Forelimb muscle (tissue), 1 donor: ENCODE data around the gene CHAF1B. TPM values are rescaled to one million over a fixed set of nuclear protein-coding genes. Genes with fewer than 3 reads are reported as not detected.
A peak's percentile ranks its signal among the peaks of the same experiment; 100 is the strongest.
"Not testable (repeated sequence)": the region's sequence is repeated elsewhere in the genome, so short reads cannot be mapped to it uniquely, and the experiment has no call there.

Source experiments
- DNase-seq: peaks from one replicate; pipeline ENCODE4 v3.0.0-alpha.2; 2013; ENCODE audit warnings: low read depth
- polyA plus RNA-seq: library from polyadenylated mRNA; unstranded; fragments of 120-200 nt; gene quantifications from one replicate; pipeline ENCODE4 v1.2.1, GENCODE V29; 2013; ENCODE audit not compliant: insufficient read length

The CHAF1B gene
- polyA plus RNA-seq, result 3.5 TPM

DNA sequence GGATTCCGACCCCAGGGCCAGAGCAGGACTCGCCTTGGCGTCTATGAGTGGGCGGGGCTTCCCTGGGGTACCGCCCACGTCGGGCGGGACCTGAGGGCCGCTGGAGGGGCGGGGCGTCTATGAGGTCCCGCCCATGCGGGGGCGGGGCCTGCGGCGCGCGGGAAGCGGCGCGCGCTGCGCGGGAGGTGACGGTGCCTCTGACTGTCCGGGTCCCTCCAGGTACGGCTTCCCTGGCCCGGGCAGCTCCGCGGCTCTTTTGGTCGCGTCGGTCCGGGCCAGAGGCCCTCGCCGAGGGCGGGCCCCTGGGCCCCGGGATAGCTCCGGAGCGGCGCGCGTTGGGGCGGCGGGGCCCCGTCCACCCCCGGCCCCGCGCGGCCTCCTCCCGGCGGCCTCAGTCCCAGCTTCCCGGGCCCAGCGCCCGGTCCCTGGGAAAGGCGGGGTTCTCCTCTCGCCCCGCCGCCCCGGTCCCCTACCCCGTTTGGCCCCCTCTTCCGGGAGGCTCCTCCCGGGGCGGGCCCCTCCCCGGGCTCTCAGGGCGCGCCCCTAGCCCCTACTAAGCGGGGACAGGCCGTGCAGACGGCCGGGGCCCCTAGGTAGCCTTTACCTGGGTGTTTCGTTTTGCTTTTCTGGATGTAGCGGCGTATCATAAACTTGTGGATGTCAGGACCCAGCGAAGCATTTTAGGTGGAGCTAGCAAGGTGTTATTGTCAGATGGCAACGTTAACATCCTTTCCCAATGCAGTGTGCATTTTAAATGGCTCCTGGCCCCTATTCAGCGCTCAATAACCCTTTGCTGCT is at the start of gene CHAF1B:
CHAF1B (plus strand) TSS at position 160 of the 798 bp plus-strand sequence. CDS start 745 bp downstream, outside the sequence.
- peak; percentile 24 for DNase-seq

DNA sequence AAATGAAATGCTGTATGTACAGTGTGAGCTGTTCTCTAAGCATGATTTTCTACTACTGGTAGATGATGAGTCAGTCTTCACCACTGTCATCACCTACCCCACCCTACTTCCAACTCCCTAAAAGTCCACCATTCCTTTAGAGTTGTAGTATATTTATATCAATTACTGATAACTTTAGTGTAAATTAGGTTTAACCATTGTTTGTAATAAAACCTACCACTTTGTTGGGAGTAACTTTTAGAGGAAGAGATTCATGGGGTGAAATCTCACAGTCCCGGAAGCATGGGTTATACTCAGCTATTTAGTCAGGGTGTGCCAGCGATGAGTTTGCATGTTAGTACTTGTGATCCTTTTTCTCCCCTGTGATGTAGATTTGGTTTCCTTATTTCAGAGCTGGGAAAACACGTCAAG is 48.1 kb upstream of the CHAF1B start:
- no peak for DNase-seq

DNA sequence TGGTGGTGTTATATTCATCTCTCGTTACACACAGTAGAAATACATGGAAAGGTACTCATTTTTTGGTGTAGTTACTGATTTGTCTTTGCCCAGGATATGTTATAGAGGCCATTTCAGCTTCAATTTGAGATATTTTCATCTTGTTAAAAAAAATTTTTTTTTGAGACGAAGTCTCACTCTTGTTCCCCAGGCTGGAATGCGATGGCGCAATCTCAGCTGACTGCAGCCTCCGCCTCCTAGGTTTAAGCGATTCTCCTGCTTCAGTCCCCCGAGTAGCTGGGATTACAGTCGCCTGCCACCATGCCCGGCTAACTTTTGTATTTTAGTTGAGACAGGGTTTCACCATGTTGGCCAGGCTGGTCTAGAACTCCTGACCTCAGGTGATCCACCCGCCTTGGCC is 46.2 kb upstream of the CHAF1B start:
- DNase-seq, result no peak

DNA sequence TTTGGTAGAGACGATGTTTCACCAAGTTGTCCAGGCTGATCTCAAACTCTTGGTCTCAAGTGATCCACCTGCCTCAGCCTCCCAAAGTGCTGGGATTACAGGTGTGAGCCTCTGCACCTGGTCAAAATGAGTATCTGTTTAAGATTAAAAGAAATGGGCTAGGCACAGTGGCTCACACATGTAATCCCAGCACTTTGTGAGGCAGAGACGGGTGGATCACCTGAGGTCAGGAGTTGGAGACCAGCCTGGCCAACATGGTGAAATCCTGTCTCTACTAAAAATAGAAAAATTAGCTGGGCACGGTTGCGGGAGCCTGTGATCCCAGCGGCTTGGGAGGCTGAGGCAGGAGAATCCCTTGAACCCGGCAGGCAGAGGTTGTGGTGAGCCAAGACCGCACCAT is 42.6 kb upstream of the CHAF1B start:
- not testable (repeated sequence) for DNase-seq

DNA sequence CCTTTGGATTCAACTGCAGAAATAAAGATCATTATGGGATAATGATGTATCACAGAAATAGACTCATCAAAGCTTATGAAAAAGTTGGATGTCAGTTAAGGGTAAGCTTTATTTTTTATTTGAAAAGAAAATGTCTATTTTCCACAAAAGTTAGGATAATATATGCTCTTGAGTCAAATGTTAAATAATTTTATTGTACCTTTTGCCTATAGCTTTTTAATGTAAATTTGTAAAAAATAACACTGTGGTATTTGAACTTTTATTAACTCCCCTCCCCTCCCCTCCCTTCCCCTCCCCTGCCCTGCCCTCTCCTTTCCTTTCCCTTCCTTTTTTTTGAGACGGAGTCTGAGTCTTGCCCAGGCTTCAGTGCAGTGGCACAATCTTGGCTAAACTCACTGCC is 40.3 kb upstream of the CHAF1B start:
- no peak for DNase-seq

DNA sequence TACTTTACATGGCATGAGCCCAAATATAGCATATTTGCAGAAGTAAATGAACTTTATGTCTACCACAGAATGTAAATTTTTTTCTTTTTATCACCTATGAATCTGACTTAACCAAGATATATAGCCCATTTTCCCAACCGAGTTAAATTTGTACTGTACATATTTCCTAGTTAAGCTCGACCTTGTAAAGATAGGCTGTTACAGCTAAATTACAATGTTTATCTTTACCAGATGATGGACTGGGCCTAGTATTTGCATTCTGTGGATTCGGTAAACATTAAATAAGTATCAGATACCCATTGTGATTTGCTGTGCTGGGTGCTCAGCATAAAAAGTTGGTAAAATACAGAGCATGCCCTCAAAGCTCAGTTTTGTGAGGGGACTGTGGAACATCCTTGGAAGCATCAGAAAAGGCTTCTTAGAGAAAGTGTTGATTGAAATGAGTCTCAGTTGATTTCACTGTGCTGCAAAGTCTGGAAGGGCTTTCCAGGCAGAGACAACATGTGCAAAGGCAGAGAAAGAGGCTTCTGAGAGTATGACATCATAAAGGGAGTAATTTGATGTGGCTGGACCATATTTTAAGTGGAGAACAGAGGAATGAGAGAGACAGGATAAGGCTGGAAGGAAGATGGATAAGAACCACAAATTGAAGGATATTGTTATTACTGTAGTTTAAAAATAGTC is 37.8 kb upstream of the CHAF1B start:
- no peak for DNase-seq

DNA sequence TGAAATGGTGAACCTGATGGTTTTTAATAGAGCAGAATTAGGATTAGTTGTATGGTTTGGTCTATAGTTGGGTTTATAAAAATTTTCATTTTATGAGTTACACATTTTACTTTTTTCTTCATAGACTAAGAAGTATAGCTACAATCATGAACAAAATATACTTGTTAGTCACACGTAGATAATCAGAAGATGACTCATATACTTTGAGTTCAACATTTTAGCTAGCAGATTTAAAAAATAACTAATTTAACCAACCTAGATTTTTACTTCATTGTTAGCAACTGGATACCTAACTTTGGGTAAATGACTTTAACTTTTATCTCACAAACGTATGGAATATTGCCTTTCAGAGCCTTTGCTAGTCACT is 37.2 kb upstream of the CHAF1B start:
- DNase-seq, result no peak

DNA sequence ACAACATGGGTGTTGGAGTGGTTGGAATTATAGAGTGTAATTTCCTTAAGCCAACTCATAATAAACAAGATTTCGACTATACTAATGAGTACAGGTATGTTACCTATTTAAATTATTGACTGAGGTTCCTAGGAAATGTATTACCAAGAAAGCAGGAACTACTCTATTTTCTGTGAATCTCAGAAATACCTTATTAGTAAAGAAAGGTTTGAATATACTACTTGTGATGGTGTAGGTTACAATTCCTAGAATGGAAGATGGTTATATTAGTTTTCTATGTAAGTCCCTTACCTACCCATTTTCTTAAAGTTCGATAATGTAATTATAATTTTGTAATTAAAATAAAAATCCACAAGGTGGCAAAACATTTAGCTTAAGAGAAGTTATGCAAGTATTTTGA is 35.9 kb upstream of the CHAF1B start:
- DNase-seq, result no peak

DNA sequence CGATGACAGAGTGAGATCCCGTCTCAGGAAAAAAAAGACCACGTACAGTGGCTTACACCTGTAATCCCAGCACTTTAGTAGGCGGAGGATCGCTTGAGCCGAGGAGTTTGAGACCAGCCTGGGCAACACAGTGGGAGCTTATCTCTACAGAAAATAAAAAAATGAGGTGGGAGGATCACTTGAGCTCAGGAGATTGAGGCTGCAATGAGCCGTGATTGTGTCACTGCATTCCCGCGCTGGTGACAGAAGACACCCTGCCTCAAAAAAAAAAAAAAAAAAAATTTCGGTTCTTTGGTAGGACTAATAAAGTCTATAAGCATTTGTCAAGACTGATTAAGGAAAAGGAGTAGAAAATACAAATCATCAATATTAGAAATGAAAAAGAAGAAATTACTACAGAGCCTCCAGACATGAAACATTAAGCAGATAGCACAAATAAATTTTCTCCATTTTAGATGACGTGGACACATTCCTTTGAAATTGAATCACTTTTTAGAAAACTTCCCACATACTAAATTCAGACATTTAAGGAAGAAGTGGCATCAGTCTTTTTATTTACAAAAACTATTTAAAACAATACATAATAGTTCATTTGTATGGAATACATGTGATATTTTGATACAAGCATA is 34.8 kb upstream of the CHAF1B start:
- no peak for DNase-seq

DNA sequence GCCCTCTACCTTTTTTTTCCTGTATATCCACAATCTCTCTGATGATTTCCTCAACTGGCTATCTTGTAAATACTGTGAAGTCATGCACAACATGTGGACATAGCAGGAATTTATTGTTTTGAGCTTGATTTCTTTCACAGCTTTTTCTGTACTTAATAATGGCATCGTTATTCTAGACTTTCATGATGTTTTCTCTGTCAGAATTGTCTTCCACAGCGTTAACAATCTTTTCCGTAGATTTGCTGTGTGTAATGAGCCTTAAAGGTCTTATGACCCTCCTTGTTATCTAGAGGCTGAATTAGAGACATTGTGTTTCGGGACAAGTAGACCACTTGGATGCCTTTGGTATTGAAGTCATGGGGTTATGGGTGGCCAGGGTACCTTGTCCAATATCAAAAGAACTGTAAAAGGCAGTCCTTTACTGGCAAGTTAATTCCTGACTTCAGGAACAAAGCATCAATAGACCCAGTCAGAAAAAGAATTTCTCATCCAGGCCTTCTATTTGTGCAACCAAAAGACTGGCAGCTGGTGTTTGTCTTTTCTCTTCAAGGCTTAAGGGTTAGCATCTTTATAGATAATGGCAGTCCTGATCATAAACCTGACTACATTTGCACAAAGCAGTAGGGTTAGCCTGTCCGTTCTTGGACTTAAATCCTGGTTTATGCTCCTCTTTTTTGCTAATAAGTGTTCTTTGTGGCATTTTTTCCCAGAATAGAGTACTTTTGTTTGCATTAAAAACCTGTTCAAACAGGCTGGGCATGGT is 30.1 kb upstream of the CHAF1B start:
- DNase-seq, result no peak

DNA sequence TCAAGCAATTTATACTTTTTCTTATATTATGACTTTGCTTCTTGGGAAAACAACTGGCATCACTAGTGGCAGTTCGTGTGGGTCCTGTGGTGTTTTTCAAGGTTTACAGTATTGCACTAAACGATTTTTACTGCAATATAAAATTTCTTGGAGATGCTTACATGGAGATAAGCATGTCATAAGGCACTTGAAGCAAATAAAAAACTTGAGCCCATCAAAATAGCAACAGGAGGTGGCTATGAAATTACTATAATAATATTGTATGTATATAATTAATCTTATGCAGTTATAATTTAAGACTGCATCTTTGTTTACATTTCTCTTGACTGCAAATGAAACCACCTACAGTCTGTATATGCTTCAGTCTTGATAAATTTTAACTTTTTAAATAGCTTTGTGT is 29.3 kb upstream of the CHAF1B start:
- DNase-seq, result no peak

DNA sequence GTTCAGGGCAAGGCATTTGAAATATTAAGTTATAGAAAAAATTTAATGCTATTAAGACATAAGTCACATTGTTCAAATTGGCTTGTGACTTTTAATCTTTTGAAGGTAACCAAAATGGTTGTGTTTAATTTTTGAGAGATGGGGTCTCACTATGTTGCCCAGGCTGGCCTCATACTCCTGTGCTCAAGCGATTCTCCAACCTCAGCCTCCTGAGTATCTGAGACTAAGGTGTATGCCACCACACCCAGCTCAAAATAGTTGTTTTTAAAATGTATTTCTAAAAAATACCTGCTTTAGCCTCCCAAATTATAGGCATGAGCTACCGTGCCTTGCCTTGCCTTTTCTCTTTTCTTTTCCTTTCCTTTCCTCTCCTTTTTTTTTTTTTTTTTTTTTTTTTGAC is 26.0 kb upstream of the CHAF1B start:
- DNase-seq, result no peak

DNA sequence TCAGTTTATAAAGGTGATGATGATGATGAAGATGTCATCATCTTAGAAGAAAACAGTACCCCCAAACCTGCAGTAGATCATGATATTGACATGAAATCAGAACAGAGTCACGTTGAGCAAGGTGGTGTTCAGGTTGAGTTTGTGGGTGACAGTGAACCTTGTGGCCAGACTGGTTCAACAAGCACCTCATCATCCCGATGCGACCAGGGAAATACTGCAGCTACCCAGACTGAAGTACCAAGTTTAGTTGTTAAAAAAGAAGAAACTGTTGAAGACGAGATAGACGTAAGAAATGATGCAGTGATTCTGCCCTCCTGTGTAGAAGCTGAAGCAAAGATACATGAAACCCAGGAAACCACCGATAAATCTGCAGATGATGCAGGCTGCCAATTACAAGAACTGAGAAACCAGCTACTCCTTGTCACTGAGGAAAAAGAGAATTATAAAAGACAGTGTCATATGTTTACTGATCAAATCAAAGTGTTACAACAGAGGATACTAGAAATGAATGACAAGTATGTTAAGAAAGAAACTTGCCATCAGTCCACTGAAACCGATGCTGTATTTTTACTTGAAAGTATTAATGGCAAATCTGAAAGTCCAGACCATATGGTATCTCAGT is 16.0 kb upstream of the CHAF1B start:
- no peak for DNase-seq

DNA sequence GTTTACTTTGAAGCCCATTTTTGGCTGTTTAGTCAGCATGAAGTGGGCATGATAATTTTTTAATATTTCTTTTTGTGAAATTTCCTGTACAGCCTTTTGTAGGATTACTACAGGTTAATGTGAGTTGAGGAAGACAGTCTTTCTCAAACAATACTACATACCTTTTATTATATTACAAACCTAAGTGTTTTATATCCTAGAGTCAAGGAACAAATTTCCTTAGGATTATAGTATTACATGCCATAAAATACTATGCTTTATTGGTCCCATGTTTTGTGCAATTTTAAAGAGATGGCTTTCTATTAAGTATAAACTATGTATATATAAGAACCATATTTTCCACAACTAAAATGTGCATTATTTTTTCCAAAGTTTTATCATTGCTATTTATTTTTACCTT is 9.2 kb upstream of the CHAF1B start:
- no peak for DNase-seq

DNA sequence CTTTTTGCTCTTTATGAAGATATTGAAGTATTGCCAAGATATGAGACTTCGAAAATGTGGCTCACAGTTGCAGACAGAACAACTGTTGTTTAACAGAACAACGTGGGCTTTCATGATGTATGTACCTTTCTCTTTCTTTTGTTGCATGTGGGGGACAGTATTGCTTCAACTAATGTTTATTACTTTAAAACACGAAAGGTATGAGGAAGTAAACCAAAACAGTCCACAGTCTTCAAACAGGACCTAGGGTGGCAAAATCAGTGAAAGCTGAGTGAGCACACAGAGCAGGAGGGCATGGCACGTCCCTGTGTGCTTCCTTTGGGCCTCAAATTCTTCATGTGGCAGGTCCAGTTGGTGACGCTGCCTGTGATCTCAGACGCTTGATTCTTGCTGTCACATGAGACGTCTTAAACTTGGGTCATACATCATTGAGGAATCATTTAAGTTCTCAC is 7.8 kb upstream of the CHAF1B start:
- no peak for DNase-seq

DNA sequence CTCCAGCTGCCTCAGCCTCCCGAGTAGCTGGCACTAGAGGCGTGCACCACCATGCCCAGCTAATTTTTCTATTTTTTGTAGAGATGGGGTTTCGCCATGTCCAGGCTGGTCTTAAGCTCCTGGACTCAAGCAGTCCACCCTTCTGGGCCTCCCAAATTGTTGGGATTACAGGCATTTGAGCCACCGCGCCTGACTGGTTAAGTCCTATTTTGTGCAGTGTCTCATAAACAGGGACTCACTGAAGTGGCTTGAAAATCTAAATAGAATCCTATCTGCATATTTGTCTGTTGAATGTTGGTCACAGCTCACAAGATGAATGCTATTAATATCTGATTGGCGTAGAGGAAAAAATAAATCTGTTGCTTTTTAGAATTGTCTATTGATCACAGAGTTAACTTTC is 5.9 kb upstream of the CHAF1B start:
- DNase-seq, result no peak

DNA sequence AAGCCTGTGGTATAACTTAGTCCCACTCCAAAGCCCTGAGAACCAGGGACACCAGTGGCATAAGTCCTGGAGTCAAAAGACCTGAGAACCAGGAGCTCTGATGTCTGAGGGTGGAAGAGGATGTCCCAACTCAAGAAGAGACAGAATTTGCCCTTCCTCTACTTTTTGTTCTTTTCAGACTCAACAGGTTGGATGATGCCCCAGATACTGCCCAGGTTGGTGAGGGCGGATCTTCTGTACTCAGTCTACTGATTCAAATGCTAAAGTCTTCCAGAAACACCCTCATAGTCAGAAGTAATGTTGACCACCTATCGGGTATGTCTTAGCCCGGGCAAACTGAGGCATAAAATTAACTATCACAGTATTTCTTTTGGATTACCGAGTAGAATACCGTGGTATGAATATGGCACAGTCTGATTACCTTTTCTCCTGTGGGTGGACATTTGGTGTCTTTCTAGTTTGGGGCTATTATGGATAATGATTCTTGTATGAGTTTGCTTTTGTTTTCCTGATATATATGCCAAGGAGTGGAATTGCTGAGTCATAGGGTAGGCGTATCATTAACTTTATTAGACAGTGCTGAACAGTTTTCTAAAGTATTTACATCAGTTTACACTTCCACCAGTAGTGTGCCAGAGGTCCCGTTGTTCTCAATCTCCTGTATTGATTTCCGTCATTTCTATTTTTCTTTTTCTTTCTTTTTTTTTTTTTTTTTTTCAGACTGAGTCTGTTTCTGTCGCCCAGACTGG is 3.2 kb upstream of the CHAF1B start:
- DNase-seq, result no peak

DNA sequence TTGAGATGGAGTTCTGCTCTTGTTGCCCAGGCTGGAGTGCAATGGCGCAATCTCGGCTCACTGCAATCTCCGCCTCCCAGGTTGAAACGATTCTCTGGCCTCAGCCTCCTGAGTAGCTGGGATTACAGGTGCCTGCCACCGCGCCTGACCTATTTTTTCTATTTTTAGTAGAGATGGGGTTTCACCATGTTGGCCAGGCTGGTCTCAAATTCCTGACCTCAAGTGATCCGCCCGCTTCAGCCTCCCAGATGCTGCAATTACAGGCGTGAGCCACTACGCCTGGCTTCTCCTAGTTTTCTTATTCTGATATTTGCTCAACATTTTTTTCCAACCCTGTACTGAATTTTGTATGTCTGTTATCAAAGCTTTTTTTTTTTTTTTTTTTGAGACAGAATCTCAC is 2.5 kb upstream of the CHAF1B start:
- DNase-seq, result not testable (repeated sequence)

DNA sequence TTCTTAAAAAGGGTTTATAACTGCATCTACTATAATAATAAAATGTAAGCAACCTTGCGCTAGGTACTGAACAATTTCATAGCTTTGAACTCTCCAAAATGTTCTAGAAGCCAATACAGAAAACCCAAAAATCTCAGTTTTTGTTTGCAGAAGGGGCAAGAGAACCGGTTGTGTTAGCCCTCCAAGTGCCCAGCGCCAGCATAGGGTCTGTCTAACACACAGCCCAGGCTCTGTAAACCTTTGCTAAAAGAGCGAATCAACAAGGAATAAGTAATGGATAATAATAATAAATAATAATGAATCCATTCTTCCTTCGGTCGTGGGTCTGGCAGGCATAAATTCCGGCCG is 333 bp upstream of the CHAF1B start:
- DNase-seq, result no peak

DNA sequence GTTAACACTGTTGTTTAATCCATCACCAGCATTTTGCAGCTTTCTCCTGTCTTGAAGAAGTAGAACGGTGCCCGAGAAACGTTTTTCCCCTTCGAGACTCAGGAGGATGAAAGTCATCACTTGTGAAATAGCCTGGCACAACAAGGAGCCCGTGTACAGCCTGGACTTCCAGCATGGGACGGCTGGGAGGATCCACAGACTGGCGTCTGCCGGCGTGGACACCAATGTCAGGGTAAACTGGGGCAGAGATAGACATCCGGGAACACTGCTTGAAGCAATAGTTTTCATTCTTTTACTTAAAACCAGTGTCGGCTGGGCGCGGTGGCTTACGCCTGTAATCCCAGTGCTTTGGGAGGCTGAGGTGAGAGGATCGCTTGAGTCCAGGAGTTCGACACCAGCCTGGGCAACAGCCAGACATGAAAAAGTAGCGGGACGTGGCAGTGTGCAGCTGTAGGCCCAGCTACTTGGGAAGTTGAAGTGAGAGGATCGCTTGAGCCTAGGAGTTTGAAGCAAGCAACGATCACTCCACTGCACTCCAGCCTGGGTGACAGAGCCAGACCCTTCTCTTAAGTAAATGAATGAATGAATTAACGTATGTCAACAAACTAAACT is 945 bp downstream of the CHAF1B start:
- no peak for DNase-seq

DNA sequence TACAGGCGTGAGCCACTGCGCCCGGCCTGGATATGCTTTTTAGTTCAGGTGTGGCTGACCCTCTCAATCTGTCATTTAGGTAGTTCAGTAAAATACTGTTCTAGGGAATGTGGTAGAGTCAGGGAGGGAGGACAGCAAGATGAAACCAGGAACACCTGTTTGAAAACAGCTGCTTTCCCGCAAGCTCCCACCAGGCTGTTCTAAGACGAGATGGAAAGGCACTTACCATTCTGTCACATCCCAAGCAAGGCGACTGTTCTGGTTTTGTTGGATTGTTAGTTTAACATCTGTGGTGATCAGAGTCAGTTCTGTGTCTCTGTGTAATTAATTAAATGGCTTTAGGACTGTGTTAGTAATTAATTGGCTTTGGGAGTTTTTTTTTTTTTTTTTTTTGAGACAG is 2.9 kb downstream of the CHAF1B start:
- no peak for DNase-seq
